ENCODE measurements around the gene WDR90.

Gene WDR90

DNA sequence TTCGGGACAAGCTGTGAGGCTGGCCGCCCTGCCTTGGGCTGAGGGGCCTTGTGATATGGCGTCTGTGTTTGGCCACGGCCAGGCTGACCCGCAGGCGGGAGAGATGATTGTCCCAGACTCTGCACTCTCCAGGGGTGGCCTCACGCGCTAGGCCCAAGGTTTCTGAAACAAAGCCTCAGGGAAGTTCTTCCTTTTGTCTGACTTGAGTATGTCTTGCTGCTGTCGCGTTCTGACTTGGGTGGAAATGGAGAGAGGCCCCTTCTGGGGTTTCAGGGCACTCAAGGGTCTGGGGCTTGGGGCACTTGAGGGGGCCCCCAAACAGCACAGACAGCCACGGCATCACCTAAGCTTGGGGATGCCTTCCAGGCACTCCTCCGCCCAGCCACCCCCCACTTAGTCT, 61.9 kb downstream of the WDR90 start:
- Histone ChIP-seq H3K4me3 (ENCODE audit: low read depth, low read length) (no peak overlapping the region), H3K9me3 (ENCODE audit: control insufficient read depth, insufficient read depth, low read depth, low read length) (no peaks in the 10 kb centered on the region), H3K4me1 (ENCODE audit: control insufficient read depth, insufficient read depth, low read length) (peaks cover 11% of the 10 kb centered on the region), H3K36me3 (ENCODE audit: control insufficient read depth in 2 of 2, insufficient read depth in 1 of 2, low read length in 2 of 2) (no peaks in the 10 kb centered on the region), H3K27ac (ENCODE audit: extremely low read depth, low read depth, low read length) (no peak overlapping the region)
- ChIA-PET CTCF (interaction anchor here (1.1 to 5.7 kb wide), 9 partner anchors 9 to 392 kb away, joined by 3 to 119 read pairs (median 7); partner anchors contain the start of genes ANTKMT, CHTF18, GNG13 and RPUSD1), POLR2A (interaction anchor here (0.5 to 2.5 kb wide), 4 partner anchors 10 to 469 kb away, joined by 4 to 12 read pairs (median 6); partner anchors contain the start of genes ANTKMT, CHTF18 and RPUSD1)
- TF ChIP-seq ZNF292 (tag by site-specific recombination; IDR thresholded peaks at IDR 0.05; ENCODE audit: borderline replicate concordance, low read depth) (no peak), SP3 (tag by site-specific recombination; IDR thresholded peaks at IDR 0.05) (no peak), ZNF221 (tag by site-specific recombination; IDR thresholded peaks at IDR 0.05; ENCODE audit: borderline replicate concordance) (no peak), ZNF473 (tag by site-specific recombination; IDR thresholded peaks at IDR 0.05) (no peak), SCRT2 (tag by site-specific recombination; IDR thresholded peaks at IDR 0.05) (no peak), ZNF248 (tag by site-specific recombination; IDR thresholded peaks at IDR 0.05) (no peak)
- TF ChIP-seq, protein P1, sequence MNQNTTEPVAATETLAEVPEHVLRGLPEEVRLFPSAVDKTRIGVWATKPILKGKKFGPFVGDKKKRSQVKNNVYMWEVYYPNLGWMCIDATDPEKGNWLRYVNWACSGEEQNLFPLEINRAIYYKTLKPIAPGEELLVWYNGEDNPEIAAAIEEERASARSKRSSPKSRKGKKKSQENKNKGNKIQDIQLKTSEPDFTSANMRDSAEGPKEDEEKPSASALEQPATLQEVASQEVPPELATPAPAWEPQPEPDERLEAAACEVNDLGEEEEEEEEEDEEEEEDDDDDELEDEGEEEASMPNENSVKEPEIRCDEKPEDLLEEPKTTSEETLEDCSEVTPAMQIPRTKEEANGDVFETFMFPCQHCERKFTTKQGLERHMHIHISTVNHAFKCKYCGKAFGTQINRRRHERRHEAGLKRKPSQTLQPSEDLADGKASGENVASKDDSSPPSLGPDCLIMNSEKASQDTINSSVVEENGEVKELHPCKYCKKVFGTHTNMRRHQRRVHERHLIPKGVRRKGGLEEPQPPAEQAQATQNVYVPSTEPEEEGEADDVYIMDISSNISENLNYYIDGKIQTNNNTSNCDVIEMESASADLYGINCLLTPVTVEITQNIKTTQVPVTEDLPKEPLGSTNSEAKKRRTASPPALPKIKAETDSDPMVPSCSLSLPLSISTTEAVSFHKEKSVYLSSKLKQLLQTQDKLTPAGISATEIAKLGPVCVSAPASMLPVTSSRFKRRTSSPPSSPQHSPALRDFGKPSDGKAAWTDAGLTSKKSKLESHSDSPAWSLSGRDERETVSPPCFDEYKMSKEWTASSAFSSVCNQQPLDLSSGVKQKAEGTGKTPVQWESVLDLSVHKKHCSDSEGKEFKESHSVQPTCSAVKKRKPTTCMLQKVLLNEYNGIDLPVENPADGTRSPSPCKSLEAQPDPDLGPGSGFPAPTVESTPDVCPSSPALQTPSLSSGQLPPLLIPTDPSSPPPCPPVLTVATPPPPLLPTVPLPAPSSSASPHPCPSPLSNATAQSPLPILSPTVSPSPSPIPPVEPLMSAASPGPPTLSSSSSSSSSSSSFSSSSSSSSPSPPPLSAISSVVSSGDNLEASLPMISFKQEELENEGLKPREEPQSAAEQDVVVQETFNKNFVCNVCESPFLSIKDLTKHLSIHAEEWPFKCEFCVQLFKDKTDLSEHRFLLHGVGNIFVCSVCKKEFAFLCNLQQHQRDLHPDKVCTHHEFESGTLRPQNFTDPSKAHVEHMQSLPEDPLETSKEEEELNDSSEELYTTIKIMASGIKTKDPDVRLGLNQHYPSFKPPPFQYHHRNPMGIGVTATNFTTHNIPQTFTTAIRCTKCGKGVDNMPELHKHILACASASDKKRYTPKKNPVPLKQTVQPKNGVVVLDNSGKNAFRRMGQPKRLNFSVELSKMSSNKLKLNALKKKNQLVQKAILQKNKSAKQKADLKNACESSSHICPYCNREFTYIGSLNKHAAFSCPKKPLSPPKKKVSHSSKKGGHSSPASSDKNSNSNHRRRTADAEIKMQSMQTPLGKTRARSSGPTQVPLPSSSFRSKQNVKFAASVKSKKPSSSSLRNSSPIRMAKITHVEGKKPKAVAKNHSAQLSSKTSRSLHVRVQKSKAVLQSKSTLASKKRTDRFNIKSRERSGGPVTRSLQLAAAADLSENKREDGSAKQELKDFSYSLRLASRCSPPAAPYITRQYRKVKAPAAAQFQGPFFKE (tag by site-specific recombination; IDR thresholded peaks at IDR 0.05; ENCODE audit: borderline replicate concordance): no peak

DNA sequence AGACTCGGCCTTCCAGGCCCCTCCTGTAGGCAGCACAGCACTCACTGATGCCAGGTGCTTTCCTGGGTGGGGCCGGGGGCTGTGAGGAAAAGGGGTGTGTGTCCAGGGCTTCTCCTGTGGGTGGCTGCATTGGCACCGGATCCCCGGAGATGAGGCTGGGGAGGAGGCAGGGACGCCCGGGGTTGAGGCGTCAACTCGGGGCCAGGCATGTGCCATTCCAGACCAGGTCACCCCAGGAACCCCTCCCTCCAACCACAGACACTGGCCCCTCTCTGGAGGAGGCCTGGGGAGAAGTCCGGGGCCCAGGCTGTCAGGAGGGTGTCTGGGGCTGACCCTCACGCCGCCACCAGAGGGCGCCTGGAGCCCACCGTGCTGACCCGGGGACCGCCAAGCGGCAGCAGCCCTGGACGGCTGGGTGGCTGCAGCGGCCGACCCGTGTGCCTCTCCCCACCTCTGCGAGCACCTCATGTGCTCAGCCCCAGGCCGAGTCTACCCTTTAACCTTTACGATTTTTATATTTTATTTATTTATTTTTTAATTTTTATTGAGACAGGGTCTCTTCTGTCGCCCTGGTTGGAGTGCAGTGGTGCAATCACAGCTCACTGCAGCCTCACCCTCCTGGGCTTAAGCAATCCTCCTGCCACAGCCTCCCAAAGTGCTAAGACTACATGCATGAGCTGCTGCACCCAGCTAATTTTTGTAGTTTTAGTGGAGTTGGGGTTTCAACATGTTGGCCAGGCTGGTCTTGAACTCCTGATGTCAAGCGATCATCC, 62.6 kb downstream of the WDR90 start:
- Histone ChIP-seq H3K4me3 (ENCODE audit: low read depth, low read length) (no peak overlapping the region), H3K9me3 (ENCODE audit: control insufficient read depth, insufficient read depth, low read depth, low read length) (no peaks in the 10 kb centered on the region), H3K4me1 (ENCODE audit: control insufficient read depth, insufficient read depth, low read length) (peaks cover 11% of the 10 kb centered on the region), H3K27ac (ENCODE audit: extremely low read depth, low read depth, low read length) (no peak overlapping the region), H3K36me3 (ENCODE audit: control insufficient read depth in 2 of 2, insufficient read depth in 1 of 2, low read length in 2 of 2) (peaks cover 0 to 3% of the 10 kb centered on the region in 2 experiments; a peak in 1 of 3 replicates)
- POLR2A ChIA-PET: interaction anchor here (0.6 to 2.5 kb wide), 8 partner anchors 9 to 345 kb away, joined by 3 to 12 read pairs (median 3); partner anchors contain the start of genes ANTKMT, CHTF18, CIAO3 and RPUSD1
- CTCF ChIA-PET: interaction anchor here (0.6 to 5.7 kb wide), 37 partner anchors 8 to 647 kb away, joined by 3 to 119 read pairs (median 5); partner anchors contain the start of genes ANTKMT, CCDC78, CHTF18 and CIAO3
- TF ChIP-seq PATZ1 (tag by site-specific recombination; IDR thresholded peaks at IDR 0.05): peak; percentile 62
- TF ChIP-seq SP7 (tag by site-specific recombination; IDR thresholded peaks at IDR 0.05): peak; percentile 10; the same call in 1 of the 2 replicates
- TF ChIP-seq ZNF175 (tag by site-specific recombination; IDR thresholded peaks at IDR 0.05): no peak
- TF ChIP-seq, protein P2, sequence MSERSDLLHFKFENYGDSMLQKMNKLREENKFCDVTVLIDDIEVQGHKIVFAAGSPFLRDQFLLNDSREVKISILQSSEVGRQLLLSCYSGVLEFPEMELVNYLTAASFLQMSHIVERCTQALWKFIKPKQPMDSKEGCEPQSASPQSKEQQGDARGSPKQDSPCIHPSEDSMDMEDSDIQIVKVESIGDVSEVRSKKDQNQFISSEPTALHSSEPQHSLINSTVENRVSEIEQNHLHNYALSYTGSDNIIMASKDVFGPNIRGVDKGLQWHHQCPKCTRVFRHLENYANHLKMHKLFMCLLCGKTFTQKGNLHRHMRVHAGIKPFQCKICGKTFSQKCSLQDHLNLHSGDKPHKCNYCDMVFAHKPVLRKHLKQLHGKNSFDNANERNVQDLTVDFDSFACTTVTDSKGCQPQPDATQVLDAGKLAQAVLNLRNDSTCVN (tag by site-specific recombination; optimal IDR thresholded peaks at IDR 0.05): peak; percentile 15
- peak; percentile 10; the same call in 1 of the 2 replicates for TF ChIP-seq ZNF768 (tag by site-specific recombination; IDR thresholded peaks at IDR 0.05)
- TF ChIP-seq SP2 (tag by site-specific recombination; IDR thresholded peaks at IDR 0.05): 0 out of 2 replicates have a peak, but pooled peaks have one; percentile 5
- peak; percentile 42; the same call in 1 of the 2 replicates for TF ChIP-seq KLF1 (tag by site-specific recombination; IDR thresholded peaks at IDR 0.05)
- TF ChIP-seq GLI2 (tag by site-specific recombination; IDR thresholded peaks at IDR 0.05; ENCODE audit: borderline replicate concordance, low read depth): no peak
- no peak for TF ChIP-seq ZNF791 (tag by site-specific recombination; IDR thresholded peaks at IDR 0.05)
- no peak for TF ChIP-seq ZNF394 (tag by site-specific recombination; IDR thresholded peaks at IDR 0.05; ENCODE audit: borderline replicate concordance)
- TF ChIP-seq ZNF514 (tag by site-specific recombination; IDR thresholded peaks at IDR 0.05): no peak
- TF ChIP-seq ZFP41 (tag by site-specific recombination; IDR thresholded peaks at IDR 0.05; ENCODE audit: borderline replicate concordance): no peak
- 0 out of 2 replicates have a peak, but pooled peaks have one; percentile 43 for TF ChIP-seq ZNF2 (tag by site-specific recombination; IDR thresholded peaks at IDR 0.05)
- TF ChIP-seq KLF16 (tag by site-specific recombination; IDR thresholded peaks at IDR 0.05): 0 out of 2 replicates have a peak, but pooled peaks have one; percentile 25
- TF ChIP-seq ZNF654 (tag by site-specific recombination; IDR thresholded peaks at IDR 0.05; ENCODE audit: low read depth): peak; percentile 73
- TF ChIP-seq ZSCAN30 (tag by site-specific recombination; IDR thresholded peaks at IDR 0.05): peak; percentile 48; the same call in 1 of the 2 replicates
- TF ChIP-seq BCL11B (tag by site-specific recombination; IDR thresholded peaks at IDR 0.05; ENCODE audit: low read depth): peak; percentile 35; the same call in 1 of the 2 replicates
- no peak for TF ChIP-seq ZNF138 (tag by site-specific recombination; IDR thresholded peaks at IDR 0.05; ENCODE audit: borderline replicate concordance)

Data from HEK293 (cell line).